KBM-7 (cell line): ENCODE measurements around the gene VAT1.
"Not testable (repeated sequence)": the region's sequence is repeated elsewhere in the genome, so short reads cannot be mapped to it uniquely, and the experiment has no call there.

Experiments
- DNase-seq: peaks from one replicate; pipeline ENCODE4 v3.0.0-alpha.2; 2015
- in situ Hi-C: fragments of 300-500 bp; cut with MboI; formaldehyde crosslinking; loops from 2 replicates; pipeline ENCODE4 v1.14.3; 2020; ENCODE audit warnings: low sequenced_read_pairs, low pct_unique_long_range_greater_than_20kb, mixed read lengths

VAT1 gene

GRCh38 chr17:43021741-43022512 lies at the start of gene VAT1:
TSS of gene VAT1 (minus strand) at chr17:43022385. CDS start at chr17:43022322, 63 bp downstream.
- peak; percentile 82 for DNase-seq
- in situ Hi-C loops: loop anchor here (25.0 kb wide), 1 partner anchor 340 kb away; no protein-coding TSS in a partner anchor

DNA sequence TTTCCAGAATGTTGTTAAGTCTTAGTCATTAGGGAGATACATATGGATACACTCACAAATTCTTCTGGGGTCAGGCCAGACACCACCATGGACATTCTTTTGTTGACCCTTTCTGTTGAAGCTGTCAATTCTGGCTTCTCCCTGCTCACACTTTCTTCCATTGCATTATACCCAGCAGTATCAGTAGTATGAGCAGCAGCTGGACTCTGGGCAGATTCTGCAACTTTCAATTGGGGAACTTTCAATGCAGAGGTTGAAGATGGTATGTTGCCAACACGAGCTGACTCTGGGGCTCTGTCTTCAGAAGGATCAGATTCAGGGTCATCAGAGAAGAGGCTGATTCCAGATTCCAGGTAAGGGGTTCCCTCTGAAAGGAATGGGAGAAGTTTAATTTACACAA lies 48.7 kb upstream of the VAT1 start:
- DNase-seq: no peak
- in situ Hi-C loops: no loop called here

DNA sequence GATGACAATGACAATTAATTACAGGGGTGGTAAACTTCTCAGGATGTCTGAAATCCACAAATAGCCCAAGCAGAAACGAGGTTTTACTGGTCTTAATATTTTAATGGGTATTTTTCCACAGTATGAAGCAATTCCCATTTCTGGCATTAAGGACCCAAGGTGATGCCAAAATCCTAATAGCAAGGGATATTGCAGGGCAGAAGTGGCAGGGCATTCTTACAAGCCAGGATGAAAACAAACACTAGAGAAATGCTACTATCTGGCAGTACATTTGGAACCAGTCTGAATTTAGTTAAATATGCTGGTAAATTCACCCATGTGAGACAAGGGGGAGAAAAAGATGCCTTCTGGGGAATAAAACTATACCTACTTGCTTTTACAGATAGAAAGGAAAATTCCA lies 48.1 kb upstream of the VAT1 start:
- in situ Hi-C loops: no loop called here
- DNase-seq: no peak

DNA sequence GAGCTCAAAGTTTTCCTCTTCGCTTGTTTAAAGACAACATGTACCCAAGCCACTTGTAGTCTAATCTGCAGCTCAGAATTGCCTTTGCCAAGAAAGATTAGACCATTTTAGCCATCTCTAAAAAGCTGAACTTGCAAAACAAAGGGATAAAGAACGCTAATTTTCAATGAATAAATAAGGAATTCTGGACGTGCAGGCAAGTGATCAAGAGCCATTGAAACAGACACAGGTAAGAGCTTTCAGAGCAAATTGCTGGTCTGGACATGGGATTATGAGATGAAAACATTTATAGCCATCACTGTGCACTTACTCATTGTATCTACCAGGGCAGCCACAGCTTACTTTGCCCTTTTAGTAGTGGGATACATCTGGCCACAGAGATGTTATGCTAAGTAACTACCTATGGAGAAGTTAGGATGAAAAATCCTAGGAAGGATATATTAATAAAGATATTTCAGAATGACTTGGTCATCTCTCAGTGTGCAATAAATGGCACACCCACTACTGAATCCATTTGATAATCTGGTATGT lies 47.2 kb upstream of the VAT1 start:
- no peak for DNase-seq
- in situ Hi-C loops: no loop called here

GRCh38 chr17:43068570-43069367 lies 46.6 kb upstream of the VAT1 start:
- in situ Hi-C loops: no loop called here
- DNase-seq: no peak

GRCh38 chr17:43062984-43063638 lies 40.9 kb upstream of the VAT1 start:
- DNase-seq: no peak
- in situ Hi-C loops: no loop called here

DNA sequence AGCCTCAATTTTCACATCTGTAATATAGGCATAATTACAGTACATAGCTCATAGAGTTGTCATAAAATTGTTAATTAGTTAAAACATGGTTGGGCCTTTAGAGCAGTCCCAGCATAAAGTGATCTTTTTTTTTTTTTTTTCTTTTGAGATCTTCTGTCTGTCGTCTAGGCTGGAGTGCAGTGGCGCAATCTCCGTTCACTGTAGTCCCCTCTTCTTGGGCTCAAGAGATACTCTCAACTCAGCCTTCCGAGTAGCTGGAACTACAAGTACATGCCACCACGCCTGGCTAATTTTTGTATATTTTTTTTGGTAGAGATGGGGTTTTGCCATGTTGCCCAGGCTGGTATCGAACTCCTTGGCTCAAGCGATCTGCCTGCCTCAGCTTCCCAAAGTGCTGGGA lies 33.9 kb upstream of the VAT1 start:
- in situ Hi-C loops: no loop called here
- DNase-seq: no peak

DNA sequence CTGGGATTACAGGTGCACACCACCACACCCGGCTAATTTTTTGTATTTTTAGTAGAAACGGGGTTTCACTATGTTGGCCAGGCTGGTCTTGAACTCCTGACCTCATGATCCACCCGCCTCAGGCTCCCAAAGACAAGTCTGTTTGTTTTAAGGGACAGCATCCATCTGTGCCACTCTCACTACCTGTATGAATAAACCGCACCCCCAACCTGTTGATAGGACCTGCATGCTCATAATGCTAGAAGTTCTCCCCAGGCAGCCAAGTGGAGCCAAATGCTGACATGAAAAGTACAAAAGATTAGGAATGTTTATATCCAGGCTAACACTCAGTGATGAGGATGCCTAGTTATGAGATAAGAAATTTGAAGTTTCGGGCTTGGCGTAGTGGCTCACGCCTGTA lies 30.8 kb upstream of the VAT1 start:
- in situ Hi-C loops, DNase-seq: not testable (repeated sequence)

DNA sequence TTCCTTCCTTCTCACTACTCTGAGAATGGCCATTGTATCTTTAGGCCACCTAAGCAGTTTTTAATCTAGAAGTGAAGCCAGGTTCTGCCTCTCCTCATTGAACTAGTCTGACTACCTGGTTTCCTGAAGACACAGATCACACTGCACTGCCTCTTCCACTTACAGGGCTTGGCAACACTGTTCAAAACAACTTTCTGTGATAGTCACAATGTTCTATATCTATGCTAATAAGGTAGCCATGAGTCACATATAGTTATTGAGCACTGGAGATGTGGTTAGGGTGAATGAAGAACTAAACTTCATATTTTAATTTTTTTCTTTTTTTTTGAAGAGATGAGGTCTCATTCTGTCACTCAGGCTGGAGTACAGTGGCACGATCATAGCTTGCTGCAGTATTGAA lies 29.8 kb upstream of the VAT1 start:
- in situ Hi-C loops: no loop called here
- DNase-seq: no peak

DNA sequence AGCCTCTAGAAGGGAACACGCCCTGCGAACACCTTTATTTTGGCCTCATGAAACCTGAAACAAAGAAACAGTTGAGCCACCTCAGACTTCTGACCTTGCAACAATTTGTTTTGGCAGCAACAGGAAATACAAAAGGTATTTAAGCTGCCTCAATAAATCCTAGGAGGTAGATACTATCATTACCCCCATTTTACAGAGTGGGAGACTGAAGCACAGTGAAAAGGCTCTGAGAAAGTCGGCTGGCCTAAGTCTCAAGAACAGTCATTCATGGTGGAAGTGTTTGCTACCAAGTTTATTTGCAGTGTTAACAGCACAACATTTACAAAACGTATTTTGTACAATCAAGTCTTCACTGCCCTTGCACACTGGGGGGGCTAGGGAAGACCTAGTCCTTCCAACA lies 21.8 kb upstream of the VAT1 start:
- DNase-seq: no peak
- in situ Hi-C loops: no loop called here

DNA sequence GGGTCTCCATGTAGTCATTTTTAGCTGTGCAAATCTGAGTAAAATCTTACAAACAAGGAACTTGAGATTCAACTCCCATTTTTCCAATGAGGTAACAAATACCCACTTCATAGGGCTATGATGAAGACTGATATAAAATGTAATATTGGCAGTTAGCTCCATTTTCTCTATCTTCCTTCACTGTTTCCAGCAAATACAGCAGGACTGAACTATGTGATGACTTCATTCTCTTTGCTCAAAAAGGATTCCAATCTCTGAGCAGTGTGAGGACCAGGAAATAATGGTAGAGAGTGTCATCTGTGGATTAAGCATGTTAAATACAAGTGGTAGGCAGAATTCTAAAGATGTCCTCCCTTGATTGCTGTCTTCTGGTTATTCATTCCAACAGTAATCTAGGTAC lies 21.1 kb upstream of the VAT1 start:
- no peak for DNase-seq
- in situ Hi-C loops: no loop called here

DNA sequence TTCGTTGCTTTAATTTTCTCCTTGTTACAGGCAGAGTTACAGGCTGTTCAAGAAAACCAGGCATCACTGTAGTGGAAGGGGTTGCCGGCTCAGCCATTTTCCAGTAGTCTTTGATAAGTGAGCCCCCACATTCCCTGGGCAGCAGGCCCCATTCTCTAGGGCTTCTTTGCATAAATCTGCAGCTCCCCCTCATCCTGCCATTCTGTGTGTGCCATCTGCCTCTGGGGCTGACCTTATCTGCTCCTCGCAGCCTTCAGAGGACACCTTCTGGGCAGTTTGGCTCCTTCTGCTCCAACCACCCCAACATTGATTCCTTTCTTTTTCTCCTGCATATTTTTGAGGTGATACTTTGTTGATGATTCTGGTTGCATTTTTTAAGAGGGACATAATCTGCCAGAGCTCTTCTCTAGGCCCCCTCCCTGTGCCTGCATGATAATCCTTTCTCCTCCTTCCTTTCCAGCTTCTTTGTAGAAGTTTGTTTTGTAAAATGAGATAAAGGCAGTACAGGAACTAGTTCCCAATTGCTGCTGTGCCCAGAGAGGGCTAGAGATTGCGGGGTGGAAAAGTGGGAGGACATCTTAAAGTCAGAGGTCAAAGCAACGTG lies 19.9 kb upstream of the VAT1 start:
- in situ Hi-C loops: no loop called here
- no peak for DNase-seq

- no peak for DNase-seq
- in situ Hi-C loops: no loop called here
Observed at GRCh38 chr17:43040655-43041054, 18.5 kb upstream of the VAT1 start.

GRCh38 chr17:43039646-43040045 lies 17.5 kb upstream of the VAT1 start:
- no peak for DNase-seq
- in situ Hi-C loops: no loop called here

DNA sequence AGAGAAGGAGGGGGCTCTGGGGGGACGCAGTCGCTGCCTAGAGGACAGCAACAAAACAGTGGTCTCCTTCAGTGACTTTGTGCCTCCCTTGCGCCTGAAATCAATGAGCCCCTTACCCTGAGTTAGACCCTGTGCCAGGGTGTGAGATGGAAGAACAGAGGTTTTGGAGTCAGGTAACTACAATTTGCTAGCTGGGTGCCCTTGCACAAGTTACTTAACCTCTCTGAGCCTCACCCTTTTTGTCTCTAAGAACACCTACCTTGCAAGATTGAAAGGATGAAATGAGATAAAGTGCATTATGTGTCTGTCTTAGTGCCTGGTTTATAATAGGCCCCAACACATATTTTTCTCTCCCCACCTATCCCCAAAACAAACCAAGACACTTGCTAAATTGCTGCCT lies 12.7 kb upstream of the VAT1 start:
- DNase-seq: no peak
- in situ Hi-C loops: no loop called here

DNA sequence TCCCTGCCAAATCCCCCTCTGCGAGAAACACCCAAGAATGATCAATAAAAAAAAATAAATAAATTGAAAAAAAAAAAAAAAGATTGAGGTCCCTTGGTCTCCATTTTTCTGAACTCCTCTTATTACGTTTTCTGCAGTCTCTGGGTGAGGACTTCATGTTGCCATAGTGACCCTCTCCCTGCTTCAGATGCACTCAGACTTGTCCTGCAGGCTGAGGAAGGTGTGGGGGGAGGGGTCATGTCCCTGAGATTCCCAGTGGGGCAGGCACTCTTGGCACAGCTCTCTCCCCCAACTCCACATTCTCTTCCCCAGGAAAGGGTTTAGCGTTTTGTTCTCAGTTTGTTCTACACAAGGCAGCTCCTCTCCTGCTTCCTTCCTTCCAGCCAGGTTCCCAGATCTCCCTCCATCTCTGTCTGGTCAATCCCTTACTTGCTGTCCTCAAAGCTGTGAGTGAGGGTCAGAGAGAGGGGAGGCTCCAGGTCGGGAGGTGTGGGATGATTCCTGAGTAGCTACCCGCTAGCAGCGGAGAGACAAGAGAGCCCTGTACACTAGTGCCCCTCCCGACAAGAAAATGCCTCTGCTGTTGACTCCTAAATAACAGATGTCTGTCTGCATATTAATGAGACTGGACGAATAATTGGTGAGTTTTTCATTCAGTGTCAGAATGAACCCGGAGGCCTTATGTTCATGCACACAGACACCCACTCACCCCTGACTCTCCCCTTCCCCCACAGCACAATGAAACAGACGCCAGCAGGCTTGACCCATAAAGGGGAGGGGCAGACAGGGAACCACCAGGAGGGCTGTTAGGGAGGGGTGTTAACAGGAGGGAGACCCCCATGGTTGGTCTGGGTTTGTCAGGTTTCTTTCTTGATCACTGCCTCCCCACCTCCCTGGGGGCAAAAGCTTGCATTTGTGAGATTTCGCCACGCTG lies 12.0 kb upstream of the VAT1 start:
- in situ Hi-C loops: no loop called here

GRCh38 chr17:43031666-43032065 lies 9.5 kb upstream of the VAT1 start:
- no peak for DNase-seq
- in situ Hi-C loops: no loop called here

More for the DNA sequence above, 12.0 kb upstream of the VAT1 start:
- no peak for DNase-seq

GRCh38 chr17:43030137-43030767 lies 8.1 kb upstream of the VAT1 start:
- in situ Hi-C loops: no loop called here
- DNase-seq: no peak
